Urinary bladder (tissue), 4 donors: ENCODE measurements around the gene SERTAD1. TPM values are rescaled to one million over a fixed set of nuclear protein-coding genes. Genes with fewer than 3 reads are reported as not detected.
A peak's percentile ranks its signal among the peaks of the same experiment; 100 is the strongest.
"Not testable (repeated sequence)": the region's sequence is repeated elsewhere in the genome, so short reads cannot be mapped to it uniquely, and the experiment has no call there.

Experiments
- DNase-seq: peaks from one replicate; pipeline ENCODE4 v3.0.0-alpha.2; 2015; ENCODE audit errors: extremely low spot score
- H3K27ac ChIP-seq: one replicate; pipeline ENCODE4 v1.5.1; 2013; ENCODE audit warnings: low read depth, mild to moderate bottlenecking, moderate library complexity
- H3K36me3 ChIP-seq: one replicate; pipeline ENCODE4 v1.6.1; 2013; ENCODE audit warnings: mild to moderate bottlenecking, moderate library complexity; ENCODE audit not compliant: insufficient read depth
- H3K4me1 ChIP-seq: one replicate; pipeline ENCODE4 v1.6.1; 2013; ENCODE audit warnings: mild to moderate bottlenecking, moderate library complexity; ENCODE audit not compliant: insufficient read depth
- H3K4me3 ChIP-seq: one replicate; pipeline ENCODE4 v1.5.1; 2013; ENCODE audit warnings: low read depth, low read length
- WGBS: extraction: QIAGEN DNeasy Blood & Tissue Kit; methylation state at CpG from one replicate; pipeline ENCODE4 v1.1.7; 2013; 5-methylcytosine and 5-hydroxymethylcytosine counted together
- polyA plus RNA-seq: library from polyadenylated mRNA; stranded (reverse); fragments of 200-250 nt; gene quantifications from one replicate; pipeline ENCODE4 v1.2.3, GENCODE V29; 2013
- total RNA-seq: library from RNA; depleted of rRNA; stranded (reverse); fragments of >200 nt; gene quantifications from one replicate; pipeline ENCODE4 v1.2.3, GENCODE V29; 2014
- donor health status: healthy with polysubstance abuse.
- donor health status: healthy.

Gene SERTAD1
- total and polyA plus RNA-seq, 2 donors, result 6.8 to 24.5 TPM

DNA sequence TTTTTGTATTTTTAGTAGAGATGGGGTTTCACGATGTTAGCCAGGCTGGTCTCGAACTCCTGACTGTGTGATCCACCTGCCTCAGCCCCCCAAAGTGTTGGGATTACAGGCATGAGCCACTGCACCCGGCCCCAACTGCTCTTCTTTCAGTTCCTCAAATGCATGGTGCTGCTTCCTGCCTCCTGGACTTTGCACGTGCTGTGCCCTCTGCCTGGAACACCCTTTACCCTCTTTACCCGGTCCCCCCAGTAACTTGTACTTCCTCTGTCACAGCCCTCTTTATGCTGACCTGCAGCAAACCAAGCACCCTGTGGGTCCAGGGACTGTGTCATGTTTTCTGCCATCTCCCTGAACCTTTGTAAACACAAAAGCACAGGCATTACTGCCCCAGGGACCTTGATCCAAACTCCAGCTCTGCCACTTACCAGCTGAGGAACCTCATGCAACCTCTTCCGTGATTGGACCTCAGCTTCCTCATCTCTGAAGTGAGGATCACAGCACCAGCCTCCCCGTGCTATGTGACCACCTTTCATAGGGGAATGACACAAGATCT is 36.0 kb upstream of the SERTAD1 start:
- Histone ChIP-seq H3K4me3 (no peak overlapping the region), H3K36me3 (no peaks in the 10 kb centered on the region), H3K27ac (no peak overlapping the region), H3K4me1 (no peaks in the 10 kb centered on the region)
- no peak for DNase-seq
- 81% methylated on average over 7 of the region's 7 CpGs for WGBS

DNA sequence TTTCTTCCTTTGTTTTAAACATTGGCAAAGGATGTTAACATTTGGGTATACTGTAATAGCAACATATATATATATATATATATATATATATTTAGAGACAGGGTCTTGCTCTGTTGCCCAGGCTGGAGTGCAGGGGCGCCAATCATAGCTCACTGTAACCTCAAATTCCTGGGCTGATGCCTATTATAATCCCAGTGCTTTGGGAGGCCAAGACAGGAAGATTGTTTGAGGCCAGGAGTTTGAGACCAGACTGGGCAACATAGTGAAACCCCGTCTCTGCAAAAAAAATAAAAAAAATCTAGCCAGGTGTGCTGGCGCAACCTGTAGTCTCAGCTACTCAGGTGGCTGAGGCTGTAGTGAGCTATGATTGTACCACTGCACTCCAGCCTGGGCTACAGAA is 34.4 kb upstream of the SERTAD1 start:
- H3K36me3 ChIP-seq, result no peaks in the 10 kb centered on the region
- 90% methylated on average over 3 of the region's 3 CpGs for WGBS

DNA sequence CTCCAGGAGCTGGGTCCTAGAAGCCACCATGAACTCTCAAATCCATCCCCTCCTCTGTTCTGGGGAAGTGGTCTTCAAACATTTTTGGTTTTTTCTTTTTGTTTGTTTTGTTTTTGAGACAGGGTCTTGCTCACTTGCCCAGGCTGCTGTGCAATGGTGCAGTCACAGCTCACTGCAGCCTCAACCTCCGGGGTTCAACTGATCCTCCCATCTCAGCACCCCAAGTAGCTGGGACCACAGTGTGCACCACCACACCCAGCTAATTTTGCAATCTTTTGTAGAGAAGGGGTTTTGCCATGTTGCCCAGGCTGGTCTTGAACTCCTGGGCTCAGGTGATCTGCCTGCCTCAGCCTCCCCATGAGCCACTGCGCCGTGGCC is 32.8 kb upstream of the SERTAD1 start:
- Histone ChIP-seq H3K4me3 (no peak overlapping the region), H3K27ac (no peak overlapping the region), H3K4me1 (no peaks in the 10 kb centered on the region), H3K36me3 (no peaks in the 10 kb centered on the region)
- no peak for DNase-seq
- 98% methylated on average over 3 of the region's 3 CpGs for WGBS

More for the DNA sequence above, 34.4 kb upstream of the SERTAD1 start:
- no peak for DNase-seq
- Histone ChIP-seq H3K4me1 (no peaks in the 10 kb centered on the region), H3K27ac (no peak overlapping the region), H3K4me3 (no peak overlapping the region)

DNA sequence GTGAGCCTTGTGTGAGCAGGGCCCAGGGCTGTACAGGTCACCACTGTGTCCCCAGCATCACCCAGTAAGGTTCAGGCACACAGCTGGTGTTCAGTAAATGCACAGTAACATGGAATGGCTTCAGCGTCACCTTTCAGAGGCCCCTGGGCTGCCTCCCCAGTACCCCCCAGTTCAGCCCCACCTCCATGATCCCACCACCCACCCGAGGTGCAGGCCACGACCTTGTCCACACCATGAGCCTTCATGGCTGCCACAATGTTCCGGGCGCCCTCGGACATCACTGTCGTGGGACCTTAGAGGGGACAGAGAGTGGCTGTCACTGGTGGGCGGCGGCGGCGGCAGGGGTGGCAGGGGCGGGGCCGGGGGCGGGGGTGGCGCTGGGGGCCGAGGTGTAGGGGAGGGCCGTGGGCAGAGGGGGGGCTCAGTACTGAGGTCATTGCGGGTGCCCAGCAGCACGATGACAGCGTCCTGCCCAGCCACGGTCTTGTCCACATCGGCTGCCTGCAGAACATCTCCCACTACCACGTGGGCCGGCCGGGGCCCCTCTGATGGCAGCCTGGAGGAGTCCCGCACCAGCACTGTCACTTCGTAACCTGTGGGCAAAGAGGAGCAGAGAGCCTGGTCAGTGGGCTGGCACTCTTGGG is 32.3 kb upstream of the SERTAD1 start:
- no peaks in the 10 kb centered on the region for H3K4me1 ChIP-seq
- DNase-seq, result no peak
- no peak overlapping the region for H3K4me3 ChIP-seq
- H3K36me3 ChIP-seq, result no peaks in the 10 kb centered on the region
- H3K27ac ChIP-seq, result no peak overlapping the region
- 89% methylated on average over 27 of the region's 27 CpGs for WGBS

DNA sequence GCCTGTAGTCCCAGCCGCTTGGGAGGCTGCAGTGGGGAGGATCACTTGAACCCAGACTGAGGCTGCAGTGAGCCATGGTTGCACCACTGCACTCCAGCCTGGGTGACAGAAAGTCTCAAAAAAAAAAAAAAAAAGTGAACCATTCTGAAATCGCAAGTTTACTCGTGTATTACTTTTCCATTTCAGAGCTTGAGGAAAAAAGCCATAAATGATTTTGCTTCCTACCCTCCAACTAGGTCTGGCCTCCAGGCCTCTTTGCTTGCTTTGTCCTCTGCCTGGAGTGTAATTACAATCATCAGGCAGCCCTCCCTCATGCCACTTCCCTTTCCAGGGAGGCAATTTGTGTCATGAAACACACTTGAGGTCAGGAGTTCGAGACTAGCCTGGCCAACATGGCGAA is 31.3 kb upstream of the SERTAD1 start:
- 94% methylated on average over 5 of the region's 5 CpGs for WGBS
- H3K27ac ChIP-seq, result no peak overlapping the region
- no peaks in the 10 kb centered on the region for H3K36me3 ChIP-seq
- H3K4me1 ChIP-seq, result no peaks in the 10 kb centered on the region
- DNase-seq, result no peak
- H3K4me3 ChIP-seq, result no peak overlapping the region

DNA sequence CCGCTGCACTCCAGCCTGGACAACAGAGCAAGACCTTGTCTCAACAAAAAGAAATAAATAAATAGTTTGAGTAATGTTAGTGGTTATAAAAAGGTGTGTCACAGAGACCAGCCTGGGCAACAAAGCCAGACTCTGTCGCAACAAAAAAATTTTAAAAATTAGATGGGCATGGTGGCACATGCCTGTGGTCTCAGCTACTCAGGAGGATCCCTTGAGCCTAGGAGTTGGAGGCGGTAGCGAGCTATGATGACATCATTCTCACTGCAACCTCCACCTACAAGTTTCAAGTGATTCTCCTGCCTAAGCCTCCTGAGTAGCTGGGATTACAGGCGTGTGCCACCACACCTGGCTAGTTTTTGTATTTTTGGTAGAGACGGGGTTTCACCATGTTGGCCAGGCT is 28.2 kb upstream of the SERTAD1 start:
- WGBS, result 94% methylated on average over 6 of the region's 6 CpGs
- not testable (repeated sequence) for DNase-seq, H3K4me3 ChIP-seq, H3K27ac ChIP-seq, H3K4me1 ChIP-seq, H3K36me3 ChIP-seq

DNA sequence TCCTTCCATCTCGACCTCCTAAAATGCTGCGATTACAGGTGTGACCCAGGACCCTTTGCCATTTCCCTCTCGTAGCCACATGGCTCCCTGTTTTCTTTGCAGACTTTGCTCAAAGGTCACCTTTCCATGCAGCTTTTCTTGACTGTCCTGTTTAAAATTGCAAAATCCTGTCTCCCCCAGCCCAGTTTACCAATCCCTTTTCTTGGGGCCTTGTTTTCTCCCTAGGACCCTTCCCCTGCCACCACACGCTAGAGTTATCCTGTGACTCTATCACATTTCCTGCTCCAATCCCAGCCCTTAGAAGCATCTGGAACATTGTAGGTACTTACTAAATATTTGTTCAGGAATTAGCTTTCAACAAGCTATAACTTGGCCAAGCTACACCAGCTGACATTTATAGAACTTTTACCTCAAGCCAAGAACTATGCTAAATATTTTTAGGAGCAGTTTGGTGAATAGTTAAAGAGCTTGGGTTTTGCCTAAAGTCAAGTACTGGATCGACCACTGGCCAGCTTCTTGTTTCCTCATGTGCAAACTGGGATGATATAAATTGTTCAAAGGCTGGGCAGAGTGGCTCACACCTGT is 27.5 kb upstream of the SERTAD1 start:
- no peak overlapping the region for H3K27ac ChIP-seq
- no peak for DNase-seq
- 65% methylated on average over 5 of the region's 5 CpGs for WGBS
- H3K36me3 ChIP-seq, result no peaks in the 10 kb centered on the region
- H3K4me3 ChIP-seq, result no peak overlapping the region
- no peaks in the 10 kb centered on the region for H3K4me1 ChIP-seq

DNA sequence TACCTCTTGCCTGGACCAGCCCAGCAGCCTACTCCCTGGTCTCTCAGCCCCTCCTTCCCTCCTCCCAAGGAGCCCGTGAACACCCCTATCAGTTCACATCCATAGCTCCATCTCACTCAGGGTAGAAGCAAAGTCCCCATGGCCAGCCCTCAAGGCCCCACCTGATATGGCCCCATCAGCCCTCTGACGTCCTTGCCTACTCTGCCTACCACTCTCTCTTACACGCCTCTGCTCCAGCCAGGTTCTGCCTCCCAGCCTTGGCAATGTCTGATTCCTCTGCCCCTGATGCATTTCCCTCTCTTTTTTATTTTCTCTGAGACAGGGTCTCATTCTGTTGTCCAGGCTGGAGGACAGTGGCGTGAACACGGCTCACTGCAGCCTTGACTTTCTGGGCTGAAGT is 26.2 kb upstream of the SERTAD1 start:
- H3K4me1 ChIP-seq, result no peaks in the 10 kb centered on the region
- DNase-seq, result no peak
- 68% methylated on average over 5 of the region's 5 CpGs for WGBS
- no peak overlapping the region for H3K27ac ChIP-seq
- H3K4me3 ChIP-seq, result no peak overlapping the region
- no peaks in the 10 kb centered on the region for H3K36me3 ChIP-seq

DNA sequence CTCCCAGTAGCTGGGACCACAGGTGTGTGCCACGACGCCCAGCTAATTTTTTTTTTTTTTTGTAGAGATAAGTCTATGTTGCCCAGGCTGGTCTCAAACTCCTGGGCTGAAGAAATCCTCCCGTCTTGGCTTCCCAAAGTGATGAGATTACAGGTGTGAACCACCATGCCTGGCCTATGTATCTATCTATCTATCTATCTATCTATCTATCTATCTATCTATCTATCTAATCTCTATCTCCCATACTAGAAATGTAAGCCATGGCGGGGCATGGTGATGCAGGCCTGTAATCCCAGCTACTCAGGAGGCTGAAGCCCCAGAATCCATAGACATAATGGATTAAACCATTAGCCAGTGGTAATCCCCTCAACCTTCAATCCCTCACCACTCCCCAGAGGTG is 24.9 kb upstream of the SERTAD1 start:
- H3K36me3 ChIP-seq, result no peaks in the 10 kb centered on the region
- no peaks in the 10 kb centered on the region for H3K4me1 ChIP-seq
- no peak overlapping the region for H3K27ac ChIP-seq
- no peak for DNase-seq
- 95% methylated on average over 4 of the region's 4 CpGs for WGBS
- no peak overlapping the region for H3K4me3 ChIP-seq

DNA sequence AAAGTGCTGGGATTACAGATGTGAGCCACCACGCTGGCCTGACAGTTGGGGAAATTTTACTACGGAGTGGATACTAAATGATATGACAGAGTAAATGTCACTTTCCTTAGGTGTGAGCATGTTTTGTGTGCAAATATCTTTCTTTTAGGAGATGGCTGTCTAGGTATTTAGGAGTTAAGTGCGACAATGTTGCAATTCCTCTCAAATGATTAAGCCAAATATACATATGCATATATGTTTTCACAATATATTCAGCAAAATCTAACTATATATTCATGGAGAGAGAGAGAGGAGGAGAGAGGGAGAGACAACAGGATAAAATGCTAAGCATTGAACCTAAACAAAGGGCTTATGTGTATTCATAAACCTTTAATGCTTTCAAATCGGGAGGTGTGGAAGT is 23.7 kb upstream of the SERTAD1 start:
- no peak for DNase-seq
- Histone ChIP-seq H3K4me1 (no peaks in the 10 kb centered on the region), H3K36me3 (no peaks in the 10 kb centered on the region), H3K27ac (no peak overlapping the region), H3K4me3 (no peak overlapping the region)
- WGBS, result 88% methylated on average over 4 of the region's 4 CpGs

DNA sequence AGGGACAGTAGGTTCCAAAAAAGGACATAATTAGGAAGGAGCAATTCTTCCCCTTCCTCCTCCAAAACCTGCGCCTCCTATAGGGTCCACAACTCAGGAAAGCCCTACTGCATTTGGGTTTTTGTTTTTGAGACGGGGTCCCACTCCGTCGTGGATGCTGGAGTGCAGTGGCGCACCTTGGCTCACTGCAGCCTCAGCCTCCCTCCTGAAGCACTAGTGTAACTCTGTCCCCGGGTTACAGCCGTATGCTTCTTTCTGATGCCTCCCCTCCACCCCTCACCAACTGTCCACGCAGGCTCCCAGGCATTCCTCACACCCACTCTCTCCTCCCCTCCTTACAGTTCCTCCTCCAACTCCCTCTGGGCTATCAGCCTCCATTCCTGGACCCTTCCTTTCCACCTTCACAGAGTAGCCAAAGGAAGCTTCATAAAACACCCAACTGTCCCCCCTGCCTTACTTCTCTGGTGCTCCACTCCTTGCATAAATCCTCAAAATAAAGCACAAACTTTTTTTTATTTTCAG is 20.5 kb upstream of the SERTAD1 start:
- Histone ChIP-seq H3K4me3 (no peak overlapping the region), H3K27ac (no peak overlapping the region), H3K36me3 (no peaks in the 10 kb centered on the region), H3K4me1 (no peaks in the 10 kb centered on the region)
- no peak for DNase-seq
- WGBS, result 80% methylated on average over 8 of the region's 8 CpGs

DNA sequence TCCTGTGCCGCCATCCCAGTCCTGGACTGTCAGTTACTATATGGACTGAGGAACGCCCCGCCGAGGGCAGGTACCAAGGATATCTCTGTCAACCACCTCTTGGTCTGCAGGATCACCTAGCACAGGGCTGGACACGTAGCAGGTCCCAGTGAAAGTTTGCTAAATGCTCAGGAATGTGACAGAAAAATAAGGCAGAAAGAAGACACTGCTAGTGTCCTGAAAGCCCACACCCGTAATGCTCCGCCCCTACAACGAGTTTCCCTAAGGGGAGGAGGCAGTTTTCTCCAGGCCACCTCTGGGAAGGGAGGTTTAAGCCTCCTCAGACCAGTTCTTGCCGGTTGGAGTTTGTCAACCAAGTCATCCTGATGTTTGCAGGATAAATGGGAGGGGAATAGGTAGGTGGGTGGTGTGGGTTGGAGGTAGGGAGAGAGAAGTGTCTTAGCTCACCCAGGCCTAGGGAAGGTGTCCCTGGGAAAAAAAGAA is 20.0 kb upstream of the SERTAD1 start:
- Histone ChIP-seq H3K27ac (no peak overlapping the region), H3K4me1 (no peaks in the 10 kb centered on the region), H3K36me3 (peaks cover 4% of the 10 kb centered on the region), H3K4me3 (no peak overlapping the region)
- DNase-seq, result no peak
- 55% methylated on average over 9 of the region's 9 CpGs for WGBS

DNA sequence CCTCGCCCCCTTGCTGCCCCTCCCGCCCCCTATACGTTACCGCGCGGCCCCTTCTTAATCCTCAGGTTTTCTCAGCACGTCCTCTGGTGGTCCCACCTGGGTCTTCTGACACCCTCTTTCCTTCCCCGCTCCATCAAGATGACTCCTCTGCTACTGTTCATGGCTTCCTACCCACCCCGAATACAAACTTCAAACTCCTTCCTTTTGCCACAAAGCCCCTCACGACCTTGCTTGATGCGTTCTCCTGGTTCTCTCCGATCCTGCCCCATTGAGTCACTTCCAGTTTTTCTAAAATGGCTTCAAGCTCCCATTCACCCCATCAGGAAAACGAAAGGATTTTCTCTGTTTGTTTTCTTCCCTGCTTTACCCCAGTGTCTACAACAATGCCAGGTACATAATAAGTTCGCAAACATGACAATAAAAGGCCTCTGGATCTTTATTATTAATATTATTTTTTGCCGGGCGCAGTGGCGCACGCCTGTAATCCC is 19.1 kb upstream of the SERTAD1 start:
- Histone ChIP-seq H3K27ac (peak overlapping the region; percentile 76), H3K4me1 (no peaks in the 10 kb centered on the region), H3K4me3 (peak overlapping the region; percentile 82), H3K36me3 (peaks cover 5% of the 10 kb centered on the region)
- WGBS, result 16% methylated on average over 18 of the region's 18 CpGs
- DNase-seq, result no peak
